Measurements from ENCODE around the gene SPSB3.

SPSB3 gene

GRCh38 chr16:1763521-1764511 lies 18.6 kb downstream of the SPSB3 start:
- no peak for DNase-seq (ENCODE audit: low read depth, low spot score)

GRCh38 chr16:1762879-1763520 lies 19.4 kb downstream of the SPSB3 start:
- no peak for DNase-seq (ENCODE audit: low read depth, low spot score)

- DNase-seq (ENCODE audit: low read depth, low spot score), result no peak
Observed at GRCh38 chr16:1762196-1762878, 20.0 kb downstream of the SPSB3 start.

GRCh38 chr16:1761751-1762150 lies 20.6 kb downstream of the SPSB3 start:
- DNase-seq (ENCODE audit: low read depth, low spot score), result no peak

- DNase-seq (ENCODE audit: low read depth, low spot score), result no peak
Observed at GRCh38 chr16:1760911-1761310, 21.5 kb downstream of the SPSB3 start.

- no peak for DNase-seq (ENCODE audit: low read depth, low spot score)
Observed at GRCh38 chr16:1759511-1759910, 22.9 kb downstream of the SPSB3 start.

- no peak for DNase-seq (ENCODE audit: low read depth, low spot score)
Observed at GRCh38 chr16:1758923-1759322, 23.4 kb downstream of the SPSB3 start.

- DNase-seq (ENCODE audit: low read depth, low spot score), result no peak
Observed at GRCh38 chr16:1757714-1758461, 24.5 kb downstream of the SPSB3 start.

GRCh38 chr16:1754204-1754603 lies 28.2 kb downstream of the SPSB3 start:
- no peak for DNase-seq (ENCODE audit: low read depth, low spot score)

- DNase-seq (ENCODE audit: low read depth, low spot score), result no peak
Observed at GRCh38 chr16:1752853-1753252, 29.5 kb downstream of the SPSB3 start.

- no peak for DNase-seq (ENCODE audit: low read depth, low spot score)
Observed at GRCh38 chr16:1751946-1752345, 30.4 kb downstream of the SPSB3 start.

- no peak for DNase-seq (ENCODE audit: low read depth, low spot score)
Observed at GRCh38 chr16:1749152-1750117, 32.9 kb downstream of the SPSB3 start.

- DNase-seq (ENCODE audit: low read depth, low spot score), result no peak
Observed at GRCh38 chr16:1747934-1748333, 34.4 kb downstream of the SPSB3 start.

- no peak for DNase-seq (ENCODE audit: low read depth, low spot score)
Observed at GRCh38 chr16:1746693-1747195, 35.6 kb downstream of the SPSB3 start.

- no peak for DNase-seq (ENCODE audit: low read depth, low spot score)
Observed at GRCh38 chr16:1745900-1746692, 36.3 kb downstream of the SPSB3 start.

- no peak for DNase-seq (ENCODE audit: low read depth, low spot score)
Observed at GRCh38 chr16:1745181-1745899, 37.0 kb downstream of the SPSB3 start.

- no peak for DNase-seq (ENCODE audit: low read depth, low spot score)
Observed at GRCh38 chr16:1744338-1744840, 38.0 kb downstream of the SPSB3 start.
